HEK293T (cell line): ENCODE data around the gene NKG7.

Source experiments
- CTCF ChIA-PET: fragments of 350-600 bp; formaldehyde crosslinking; extraction: SDS; loops from one replicate; lab custom pipeline; 2021; ENCODE audit warnings: antibody characterized with exemption, inconsistent platforms; lab: Yijun Ruan, JAX
- POLR2A ChIA-PET: fragments of 350-600 bp; formaldehyde crosslinking; extraction: SDS; loops from one replicate; lab custom pipeline; 2020; ENCODE audit warnings: antibody characterized with exemption, inconsistent platforms; lab: Yijun Ruan, JAX
- DNase-seq: peaks from one replicate; pipeline ENCODE4 v3.0.0; 2012; ENCODE audit warnings: mixed read lengths; ENCODE audit errors: extremely low spot score
- ARNT ChIP-seq: fragments of 450-650 bp; IDR thresholded peaks from 2 replicates; pipeline ENCODE4 v1.6.1; 2017; ENCODE audit warnings: mild to moderate bottlenecking
- BHLHE40 ChIP-seq: fragments of 450-650 bp; IDR thresholded peaks from 2 replicates; pipeline ENCODE4 v1.6.1; 2016; ENCODE audit warnings: mild to moderate bottlenecking, moderate library complexity, borderline replicate concordance
- CTBP1 ChIP-seq: fragments of 450-650 bp; IDR thresholded peaks from 2 replicates; pipeline ENCODE4 v1.6.1; 2016; ENCODE audit warnings: borderline replicate concordance
- ELF4 ChIP-seq: fragments of 450-650 bp; IDR thresholded peaks from 2 replicates; pipeline ENCODE4 v1.6.1; 2017; ENCODE audit warnings: antibody characterized with exemption
- FOXA1 ChIP-seq: fragments of 450-650 bp; IDR thresholded peaks from 2 replicates; pipeline ENCODE4 v1.6.1; 2016; ENCODE audit warnings: mild to moderate bottlenecking
- FOXK2 ChIP-seq: fragments of 450-650 bp; IDR thresholded peaks from 2 replicates; pipeline ENCODE4 v1.6.1; 2016; ENCODE audit warnings: mild to moderate bottlenecking
- FOXM1 ChIP-seq: fragments of 450-650 bp; IDR thresholded peaks from 2 replicates; pipeline ENCODE4 v1.6.1; 2017; ENCODE audit warnings: mild to moderate bottlenecking, borderline replicate concordance
- HDGF ChIP-seq: fragments of 450-650 bp; IDR thresholded peaks from 2 replicates; pipeline ENCODE4 v1.6.1; 2017; ENCODE audit warnings: antibody characterized with exemption, borderline replicate concordance
- L3MBTL2 ChIP-seq: fragments of 450-650 bp; conservative IDR thresholded peaks from 2 replicates; pipeline ENCODE4 v1.6.1; 2016; ENCODE audit warnings: mild to moderate bottlenecking
- NFRKB ChIP-seq: fragments of 450-650 bp; IDR thresholded peaks from 2 replicates; pipeline ENCODE4 v1.6.1; 2016; ENCODE audit warnings: mild to moderate bottlenecking, moderate library complexity
- PKNOX1 ChIP-seq: fragments of 450-650 bp; IDR thresholded peaks from 2 replicates; pipeline ENCODE4 v1.6.1; 2016
- SP1 ChIP-seq: fragments of 450-650 bp; IDR thresholded peaks from 2 replicates; pipeline ENCODE4 v1.6.1; 2017
- SUZ12 ChIP-seq: fragments of 450-650 bp; IDR thresholded peaks from 2 replicates; pipeline ENCODE4 v1.6.1; 2016; ENCODE audit warnings: mild to moderate bottlenecking
- TARDBP ChIP-seq: fragments of 450-650 bp; IDR thresholded peaks from 2 replicates; pipeline ENCODE4 v1.6.1; 2016
- ZNF384 ChIP-seq: fragments of 450-650 bp; IDR thresholded peaks from 2 replicates; pipeline ENCODE4 v1.6.1; 2016

Gene NKG7

GRCh38 chr19:51331193-51331592 lies 41.3 kb downstream of the NKG7 start:
- ChIA-PET POLR2A (no interaction called here), CTCF (no interaction called here)
- no peak for DNase-seq
- TF ChIP-seq HDGF = no peak
- TF ChIP-seq FOXK2 = no peak
- TF ChIP-seq FOXM1 = no peak
- TF ChIP-seq TARDBP = no peak
- no peak for TF ChIP-seq SP1
- TF ChIP-seq BHLHE40 = no peak
- TF ChIP-seq NFRKB = no peak
- no peak for TF ChIP-seq ELF4
- TF ChIP-seq PKNOX1 = no peak
- TF ChIP-seq CTBP1 = no peak
- TF ChIP-seq FOXA1 = no peak
- no peak for TF ChIP-seq ZNF384

- ChIA-PET CTCF (no interaction called here), POLR2A (no interaction called here)
- TF ChIP-seq PKNOX1 (no peak), L3MBTL2 (no peak)
- no peak for DNase-seq
These were observed 42.1 kb downstream of the NKG7 start for GRCh38 chr19:51330366-51330765.

- TF ChIP-seq FOXA1 = no peak
- no peak for TF ChIP-seq ARNT
- TF ChIP-seq SUZ12 = no peak
- TF ChIP-seq ELF4 = no peak
- TF ChIP-seq PKNOX1 = no peak
- no peak for TF ChIP-seq TARDBP
- TF ChIP-seq BHLHE40 = no peak
- ChIA-PET POLR2A (no interaction called here), CTCF (interaction anchor here (0.8 kb wide), 1 partner anchor 9 kb away, joined by 3 read pairs; no protein-coding TSS in a partner anchor)
- DNase-seq = no peak
These were observed 43.0 kb downstream of the NKG7 start for GRCh38 chr19:51329411-51329810.

DNA sequence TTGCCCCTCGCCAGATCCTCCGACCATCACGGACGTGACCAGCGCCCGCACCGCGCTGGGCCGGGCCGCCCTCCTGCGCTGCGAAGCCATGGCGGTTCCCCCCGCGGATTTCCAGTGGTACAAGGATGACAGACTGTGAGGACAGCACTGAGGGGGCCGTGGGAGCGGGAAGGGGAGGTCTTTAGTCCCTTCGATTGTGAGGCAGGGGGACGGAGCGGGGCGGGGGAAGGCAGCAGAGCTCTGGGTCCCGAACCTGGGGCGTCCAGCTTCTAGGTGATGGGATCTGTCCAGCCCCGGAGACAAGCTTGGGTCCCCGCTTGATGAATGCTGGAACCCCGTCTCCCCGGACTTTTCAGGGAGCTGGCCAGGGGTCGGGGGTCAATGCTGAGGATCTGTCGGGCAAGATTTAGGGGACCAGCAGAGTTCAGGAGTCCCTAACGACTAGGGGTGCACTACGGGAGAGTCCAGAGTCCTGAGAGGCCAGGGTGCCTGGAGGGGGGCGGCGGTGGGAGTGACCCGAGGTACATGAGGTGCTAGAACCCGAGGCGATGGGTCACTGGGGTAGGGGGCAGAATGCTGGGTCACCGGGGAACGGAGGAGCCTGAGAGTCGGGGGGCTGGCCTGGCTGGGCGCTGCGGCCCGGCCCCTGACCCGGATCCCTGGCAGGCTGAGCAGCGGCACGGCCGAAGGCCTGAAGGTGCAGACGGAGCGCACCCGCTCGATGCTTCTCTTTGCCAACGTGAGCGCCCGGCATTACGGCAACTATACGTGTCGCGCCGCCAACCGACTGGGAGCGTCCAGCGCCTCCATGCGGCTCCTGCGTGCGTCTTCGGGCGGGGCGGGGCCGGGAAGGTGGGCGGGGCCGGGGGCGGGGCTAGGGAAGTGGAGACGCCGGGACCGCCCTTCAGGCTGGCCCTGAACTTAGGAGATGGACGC lies 45.1 kb downstream of the NKG7 start:
- DNase-seq = peak; percentile 92
- no peak for TF ChIP-seq SP1
- peak; percentile 38 for TF ChIP-seq L3MBTL2
- ChIA-PET CTCF (no interaction called here), POLR2A (interaction anchor here (1.0 kb wide), 1 partner anchor 67 kb away, joined by 3 read pairs; no protein-coding TSS in a partner anchor)

DNA sequence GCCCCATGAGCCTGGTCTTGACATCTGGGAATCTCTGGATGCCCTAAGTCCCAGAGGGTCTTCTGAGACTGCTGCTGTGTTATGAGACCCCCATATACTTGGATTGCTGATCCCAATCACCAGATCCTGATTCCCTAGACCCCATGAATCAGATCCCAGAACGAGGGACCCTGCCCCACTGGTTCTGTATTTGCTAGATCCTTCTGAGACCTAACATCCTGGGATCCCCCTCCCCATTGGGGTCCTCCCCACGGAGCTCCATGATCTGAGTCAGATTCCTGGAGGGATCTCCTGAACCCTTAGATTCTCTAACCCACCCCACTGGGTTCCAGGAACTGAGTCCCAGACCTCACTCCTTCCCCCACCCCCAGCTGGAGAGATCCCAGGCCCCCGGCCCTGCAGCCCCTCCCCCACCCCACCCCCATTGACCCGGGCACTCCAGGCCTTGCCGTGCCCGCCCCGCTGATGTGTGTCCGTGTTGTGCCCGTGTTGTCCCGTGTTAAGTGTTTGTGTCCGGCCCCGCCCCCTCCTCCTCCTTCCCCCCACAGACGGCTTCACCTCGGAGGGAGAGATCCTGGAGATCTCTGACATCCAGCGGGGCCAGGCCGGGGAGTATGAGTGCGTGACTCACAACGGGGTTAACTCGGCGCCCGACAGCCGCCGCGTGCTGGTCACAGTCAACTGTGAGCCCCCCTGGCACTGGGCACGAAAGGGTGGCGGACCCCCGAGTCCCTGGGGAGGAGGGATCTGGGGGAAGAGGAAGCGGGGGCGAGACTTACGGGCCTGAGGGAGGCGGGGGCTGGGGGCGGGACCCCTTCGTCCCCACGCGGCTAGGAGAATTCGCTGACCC lies 46.0 kb downstream of the NKG7 start:
- POLR2A ChIA-PET = no interaction called here
- DNase-seq = no peak
- TF ChIP-seq BHLHE40 = no peak
- no peak for TF ChIP-seq SP1
- no peak for TF ChIP-seq FOXA1
- CTCF ChIA-PET = no interaction called here

- POLR2A ChIA-PET = no interaction called here
- no peak for TF ChIP-seq ELF4
- TF ChIP-seq HDGF = no peak
- TF ChIP-seq SP1 = no peak
- no peak for TF ChIP-seq FOXA1
- TF ChIP-seq L3MBTL2 = no peak
- TF ChIP-seq BHLHE40 = no peak
- no peak for TF ChIP-seq PKNOX1
- TF ChIP-seq SUZ12 = no peak
- DNase-seq = no peak
- CTCF ChIA-PET = no interaction called here
These were observed 47.1 kb downstream of the NKG7 start for GRCh38 chr19:51325161-51325976.
